HepG2 (cell line): Measurements from ENCODE around the gene SLC25A45. TPM values are rescaled to one million over a fixed set of nuclear protein-coding genes. Genes with fewer than 3 reads are reported as not detected.

ENCODE experiments used
- CBX1 ChIP-seq: IDR thresholded peaks from one replicate; pipeline ENCODE4 v1.6.1; 2016; ENCODE audit warnings: antibody characterized with exemption, low read depth
- CENPT ChIP-seq: sonication (generic); formaldehyde crosslinking; IDR thresholded peaks from 2 replicates; pipeline ENCODE4 v1.8.0; 2022; ENCODE audit warnings: low read depth, mild to moderate bottlenecking, moderate library complexity, missing genetic modification reagents
- FLYWCH1 ChIP-seq: sonication (generic); formaldehyde crosslinking; IDR thresholded peaks from 2 replicates; pipeline ENCODE4 v1.8.1; 2023; ENCODE audit warnings: mild to moderate bottlenecking, missing genetic modification reagents
- HDAC2 ChIP-seq: sonication (generic); formaldehyde crosslinking; IDR thresholded peaks from 2 replicates; pipeline ENCODE4 v1.4.0; 2020; ENCODE audit warnings: missing genetic modification reagents
- HES4 ChIP-seq: sonication (generic); formaldehyde crosslinking; IDR thresholded peaks from 2 replicates; pipeline ENCODE4 v1.9.0; 2021; ENCODE audit warnings: mild to moderate bottlenecking, missing genetic modification reagents, borderline replicate concordance
- HHEX ChIP-seq: IDR thresholded peaks from 2 replicates; pipeline ENCODE4 v1.6.1; 2016; ENCODE audit warnings: control low read depth
- HOXA7 ChIP-seq: sonication (generic); formaldehyde crosslinking; IDR thresholded peaks from 2 replicates; pipeline ENCODE4 v1.8.1; 2022; ENCODE audit warnings: mild to moderate bottlenecking, missing genetic modification reagents, moderate library complexity
- MED8 ChIP-seq: sonication (generic); formaldehyde crosslinking; IDR thresholded peaks from 2 replicates; pipeline ENCODE4 v1.8.1; 2023; ENCODE audit warnings: mild to moderate bottlenecking, missing genetic modification reagents; ENCODE audit not compliant: insufficient replicate concordance
- NBN ChIP-seq: fragments of 450-650 bp; conservative IDR thresholded peaks from 2 replicates; pipeline ENCODE4 v1.6.1; 2017
- NFKBIZ ChIP-seq: IDR thresholded peaks from 2 replicates; pipeline ENCODE4 v1.6.1; 2018; ENCODE audit warnings: missing genetic modification reagents, missing compliant biosample characterization
- PBX3 ChIP-seq: sonication (generic); formaldehyde crosslinking; IDR thresholded peaks from 2 replicates; pipeline ENCODE4 v1.8.1; 2023; ENCODE audit warnings: missing genetic modification reagents, inconsistent platforms, borderline replicate concordance
- SKI ChIP-seq: fragments of 450-650 bp; IDR thresholded peaks from one replicate; pipeline ENCODE4 v1.6.1; 2018; ENCODE audit warnings: mild to moderate bottlenecking; ENCODE audit not compliant: partially characterized antibody
- TEF ChIP-seq: sonication (generic); formaldehyde crosslinking; IDR thresholded peaks from 2 replicates; pipeline ENCODE4 v1.5.0; 2020; ENCODE audit warnings: missing genetic modification reagents
- THAP11 ChIP-seq: IDR thresholded peaks from 2 replicates; pipeline ENCODE4 v1.6.1; 2016; ENCODE audit warnings: missing biosample characterization, missing genetic modification reagents
- THYN1 ChIP-seq: sonication (generic); formaldehyde crosslinking; IDR thresholded peaks from 2 replicates; pipeline ENCODE4 v1.8.1; 2023; ENCODE audit warnings: low read depth, mild to moderate bottlenecking, moderate library complexity, missing genetic modification reagents, borderline replicate concordance
- ZNF430 ChIP-seq: sonication (generic); formaldehyde crosslinking; IDR thresholded peaks from 2 replicates; pipeline ENCODE4 v1.9.0; 2021; ENCODE audit warnings: mild to moderate bottlenecking, missing genetic modification reagents
- ZNF670 ChIP-seq: sonication (generic); formaldehyde crosslinking; IDR thresholded peaks from 2 replicates; pipeline ENCODE4 v1.8.0; 2022; ENCODE audit warnings: mild to moderate bottlenecking, missing genetic modification reagents, borderline replicate concordance
- ZNF780A ChIP-seq: sonication (generic); formaldehyde crosslinking; IDR thresholded peaks from 2 replicates; pipeline ENCODE4 v1.8.0; 2022; ENCODE audit warnings: mild to moderate bottlenecking, missing genetic modification reagents, moderate library complexity
- polyA plus RNA-seq, 8 experiments: library from polyadenylated mRNA; depleted of rRNA in 3 of 8; stranded (reverse) in 7 of 8; unstranded in 1 of 8; fragments of >200 nt; fragmentation: Illumina TruSeq in 4 of 8; extraction: Trizol in 4 of 8; gene quantifications; 2 replicates each; pipeline versions ENCODE4 v1.2.1 to v1.2.3, GENCODE V29; 2011 to 2016; ENCODE audit warnings: low read depth in 4 of 8, missing spikeins in 1 of 8, mixed read lengths in 1 of 8; ENCODE audit not compliant: insufficient read depth in 1 of 8
- total RNA-seq, 5 experiments: library from RNA; depleted of rRNA; stranded (reverse); fragments of >200 nt; fragmentation: Illumina TruSeq; extraction: Trizol; gene quantifications; 2 replicates each; pipeline ENCODE4 v1.2.3, GENCODE V29; 2016; ENCODE audit warnings: low read depth in 1 of 5
- TF ChIP-seq, protein P1 (sequence below): sonication (generic); formaldehyde crosslinking; IDR thresholded peaks from 2 replicates; pipeline ENCODE4 v1.5.0; 2020; ENCODE audit warnings: missing genetic modification reagents
- TF ChIP-seq, protein P2 (sequence below): IDR thresholded peaks from 2 replicates; pipeline ENCODE4 v1.6.1; 2016
- TF ChIP-seq, protein P3 (sequence below): sonication (generic); formaldehyde crosslinking; IDR thresholded peaks from 2 replicates; pipeline ENCODE4 v1.5.1; 2020; ENCODE audit warnings: mild to moderate bottlenecking, missing genetic modification reagents, borderline replicate concordance

The SLC25A45 gene
- total and polyA plus RNA-seq, 2 of the 13 experiments (the other 11 are each of a cell fraction or from before 2014, with no cell fraction given): 1.2 to 3.4 TPM

GRCh38 chr11:65357856-65358356 lies 24.5 kb downstream of the SLC25A45 start (continued):
- no peak for TF ChIP-seq ZNF430 (CRISPR knock-in tag)
- peak; percentile 48 for TF ChIP-seq CBX1
- TF ChIP-seq, protein P1, sequence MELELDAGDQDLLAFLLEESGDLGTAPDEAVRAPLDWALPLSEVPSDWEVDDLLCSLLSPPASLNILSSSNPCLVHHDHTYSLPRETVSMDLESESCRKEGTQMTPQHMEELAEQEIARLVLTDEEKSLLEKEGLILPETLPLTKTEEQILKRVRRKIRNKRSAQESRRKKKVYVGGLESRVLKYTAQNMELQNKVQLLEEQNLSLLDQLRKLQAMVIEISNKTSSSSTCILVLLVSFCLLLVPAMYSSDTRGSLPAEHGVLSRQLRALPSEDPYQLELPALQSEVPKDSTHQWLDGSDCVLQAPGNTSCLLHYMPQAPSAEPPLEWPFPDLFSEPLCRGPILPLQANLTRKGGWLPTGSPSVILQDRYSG (CRISPR knock-in tag): no peak
- TF ChIP-seq ZNF670 (CRISPR knock-in tag): no peak
- TF ChIP-seq NBN: no peak
- no peak for TF ChIP-seq THAP11
- TF ChIP-seq CENPT: no peak
- peak; percentile 85 for TF ChIP-seq HDAC2
- TF ChIP-seq HES4 (CRISPR knock-in tag): no peak
- TF ChIP-seq THYN1 (CRISPR knock-in tag): no peak
- TF ChIP-seq ZNF780A (CRISPR knock-in tag): no peak
- TF ChIP-seq, protein P2, sequence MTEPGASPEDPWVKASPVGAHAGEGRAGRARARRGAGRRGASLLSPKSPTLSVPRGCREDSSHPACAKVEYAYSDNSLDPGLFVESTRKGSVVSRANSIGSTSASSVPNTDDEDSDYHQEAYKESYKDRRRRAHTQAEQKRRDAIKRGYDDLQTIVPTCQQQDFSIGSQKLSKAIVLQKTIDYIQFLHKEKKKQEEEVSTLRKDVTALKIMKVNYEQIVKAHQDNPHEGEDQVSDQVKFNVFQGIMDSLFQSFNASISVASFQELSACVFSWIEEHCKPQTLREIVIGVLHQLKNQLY (CRISPR knock-in tag): no peak
- no peak for TF ChIP-seq HOXA7
- TF ChIP-seq TEF (CRISPR knock-in tag): no peak
- TF ChIP-seq SKI: peak; percentile 64
- TF ChIP-seq, protein P3, sequence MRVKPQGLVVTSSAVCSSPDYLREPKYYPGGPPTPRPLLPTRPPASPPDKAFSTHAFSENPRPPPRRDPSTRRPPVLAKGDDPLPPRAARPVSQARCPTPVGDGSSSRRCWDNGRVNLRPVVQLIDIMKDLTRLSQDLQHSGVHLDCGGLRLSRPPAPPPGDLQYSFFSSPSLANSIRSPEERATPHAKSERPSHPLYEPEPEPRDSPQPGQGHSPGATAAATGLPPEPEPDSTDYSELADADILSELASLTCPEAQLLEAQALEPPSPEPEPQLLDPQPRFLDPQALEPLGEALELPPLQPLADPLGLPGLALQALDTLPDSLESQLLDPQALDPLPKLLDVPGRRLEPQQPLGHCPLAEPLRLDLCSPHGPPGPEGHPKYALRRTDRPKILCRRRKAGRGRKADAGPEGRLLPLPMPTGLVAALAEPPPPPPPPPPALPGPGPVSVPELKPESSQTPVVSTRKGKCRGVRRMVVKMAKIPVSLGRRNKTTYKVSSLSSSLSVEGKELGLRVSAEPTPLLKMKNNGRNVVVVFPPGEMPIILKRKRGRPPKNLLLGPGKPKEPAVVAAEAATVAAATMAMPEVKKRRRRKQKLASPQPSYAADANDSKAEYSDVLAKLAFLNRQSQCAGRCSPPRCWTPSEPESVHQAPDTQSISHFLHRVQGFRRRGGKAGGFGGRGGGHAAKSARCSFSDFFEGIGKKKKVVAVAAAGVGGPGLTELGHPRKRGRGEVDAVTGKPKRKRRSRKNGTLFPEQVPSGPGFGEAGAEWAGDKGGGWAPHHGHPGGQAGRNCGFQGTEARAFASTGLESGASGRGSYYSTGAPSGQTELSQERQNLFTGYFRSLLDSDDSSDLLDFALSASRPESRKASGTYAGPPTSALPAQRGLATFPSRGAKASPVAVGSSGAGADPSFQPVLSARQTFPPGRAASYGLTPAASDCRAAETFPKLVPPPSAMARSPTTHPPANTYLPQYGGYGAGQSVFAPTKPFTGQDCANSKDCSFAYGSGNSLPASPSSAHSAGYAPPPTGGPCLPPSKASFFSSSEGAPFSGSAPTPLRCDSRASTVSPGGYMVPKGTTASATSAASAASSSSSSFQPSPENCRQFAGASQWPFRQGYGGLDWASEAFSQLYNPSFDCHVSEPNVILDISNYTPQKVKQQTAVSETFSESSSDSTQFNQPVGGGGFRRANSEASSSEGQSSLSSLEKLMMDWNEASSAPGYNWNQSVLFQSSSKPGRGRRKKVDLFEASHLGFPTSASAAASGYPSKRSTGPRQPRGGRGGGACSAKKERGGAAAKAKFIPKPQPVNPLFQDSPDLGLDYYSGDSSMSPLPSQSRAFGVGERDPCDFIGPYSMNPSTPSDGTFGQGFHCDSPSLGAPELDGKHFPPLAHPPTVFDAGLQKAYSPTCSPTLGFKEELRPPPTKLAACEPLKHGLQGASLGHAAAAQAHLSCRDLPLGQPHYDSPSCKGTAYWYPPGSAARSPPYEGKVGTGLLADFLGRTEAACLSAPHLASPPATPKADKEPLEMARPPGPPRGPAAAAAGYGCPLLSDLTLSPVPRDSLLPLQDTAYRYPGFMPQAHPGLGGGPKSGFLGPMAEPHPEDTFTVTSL (CRISPR knock-in tag): no peak
- no peak for TF ChIP-seq FLYWCH1 (CRISPR knock-in tag)
- TF ChIP-seq PBX3 (CRISPR knock-in tag): no peak
- no peak for TF ChIP-seq NFKBIZ (CRISPR knock-in tag)
- TF ChIP-seq MED8 (CRISPR knock-in tag): no peak
- no peak for TF ChIP-seq HHEX
